GM12878 (cell line): Measurements from ENCODE around the gene DRAP1. TPM values are rescaled to one million over a fixed set of nuclear protein-coding genes. Genes with fewer than 3 reads are reported as not detected.
A peak's percentile ranks its signal among the peaks of the same experiment; 100 is the strongest.

ENCODE experiments used
- ATAC-seq: fragments of 200-7000 bp; cut with Tn5 transposase; 3 replicates; pipeline ENCODE4 v1.9.1; 2020; ENCODE audit warnings: mild to moderate bottlenecking, moderate library complexity
- BruUV-seq: library from RNA; stranded (reverse); fragments of 400-500 nt; replicated peaks from 2 replicates; lab custom pipeline; 2021; lab: Mats Ljungman, UMichigan
- CTCF ChIA-PET: fragments of 300-600 bp; sonication (Branson Sonifier 250); formaldehyde crosslinking; extraction: SDS; loops from one replicate; lab custom pipeline; 2021; ENCODE audit warnings: inconsistent platforms; lab: Yijun Ruan, JAX
- POLR2A ChIA-PET: fragments of 350-600 bp; formaldehyde crosslinking; extraction: SDS; loops from one replicate; lab custom pipeline; 2021; ENCODE audit warnings: inconsistent platforms; lab: Charles Lee
- RAD21 ChIA-PET: fragments of 300-600 bp; sonication (Branson Sonifier 250); formaldehyde crosslinking; loops from one replicate; lab custom pipeline; 2023; ENCODE audit warnings: antibody characterized with exemption; ENCODE audit not compliant: unreplicated experiment; lab: Charles Lee
- SMC1A ChIA-PET: fragments of 300-600 bp; sonication (Branson Sonifier 250); formaldehyde crosslinking; loops from one replicate; lab custom pipeline; 2023; ENCODE audit not compliant: unreplicated experiment, uncharacterized antibody; lab: Charles Lee
- DNase-seq: peaks from one replicate; pipeline ENCODE4 v3.0.0-alpha.2; 2011; ENCODE audit warnings: low read depth, low spot score
- FAIRE-seq: peaks from 3 replicates; lab custom pipeline; 2011; peaks lifted over from hg19 to GRCh38; lab: Jason Lieb, UNC
- H2AFZ ChIP-seq: 2 replicates; pipeline ENCODE4 v1.6.0; 2011; ENCODE audit warnings: low read depth, low read length, control low read depth; ENCODE audit not compliant: control insufficient read depth
- H3K27ac ChIP-seq: 2 replicates; pipeline ENCODE4 v1.5.1; 2011; ENCODE audit warnings: control low read depth; ENCODE audit not compliant: control insufficient read depth, insufficient read depth
- H3K27me3 ChIP-seq, 2 experiments: replicated peaks in 1 of 2; 2 replicates each; pipeline versions ENCODE4 v1.6.0 to v1.6.1; 2011; ENCODE audit warnings: low read length in 1 of 2; ENCODE audit not compliant: control insufficient read depth in 2 of 2, insufficient read depth in 2 of 2
- H3K36me3 ChIP-seq, 2 experiments: 2 replicates each; pipeline ENCODE4 v1.5.1; 2011; ENCODE audit warnings: low read length in 1 of 2; ENCODE audit not compliant: control insufficient read depth in 2 of 2, insufficient read depth in 2 of 2
- H3K4me1 ChIP-seq: 2 replicates; pipeline ENCODE4 v1.6.1; 2011; ENCODE audit warnings: mild to moderate bottlenecking, low read length, moderate library complexity, mixed read lengths; ENCODE audit not compliant: control insufficient read depth, insufficient read depth
- H3K4me2 ChIP-seq: 2 replicates; pipeline ENCODE4 v1.6.0; 2011; ENCODE audit warnings: control low read depth; ENCODE audit not compliant: control insufficient read depth, insufficient read depth
- H3K4me3 ChIP-seq: fragments of 200-600 bp; sonication (generic); 2 replicates; pipeline ENCODE4 v1.5.1; 2016
- H3K79me2 ChIP-seq: 2 replicates; pipeline ENCODE4 v1.6.0; 2011; ENCODE audit warnings: low read length; ENCODE audit not compliant: control insufficient read depth, insufficient read depth
- H3K9ac ChIP-seq: 2 replicates; pipeline ENCODE4 v1.8.0; 2011; ENCODE audit warnings: low read length, control low read depth, mixed read lengths; ENCODE audit not compliant: control insufficient read depth, insufficient read depth
- H3K9me3 ChIP-seq: replicated peaks from 3 replicates; pipeline ENCODE4 v1.5.1; 2011; ENCODE audit warnings: mild to moderate bottlenecking, low read length; ENCODE audit not compliant: control insufficient read depth, insufficient read depth
- H4K20me1 ChIP-seq: 2 replicates; pipeline ENCODE4 v1.6.0; 2011; ENCODE audit not compliant: control insufficient read depth, insufficient read depth
- ATF3 ChIP-seq: IDR thresholded peaks from 2 replicates; pipeline ENCODE4 v1.6.1; 2011; ENCODE audit warnings: low read depth, mild to moderate bottlenecking, low read length, moderate library complexity, borderline replicate concordance; ENCODE audit errors: extremely low read depth
- BMI1 ChIP-seq: fragments of 450-650 bp; IDR thresholded peaks from 2 replicates; pipeline ENCODE4 v1.6.1; 2016; ENCODE audit warnings: mild to moderate bottlenecking, moderate library complexity, borderline replicate concordance
- CHD1 ChIP-seq: IDR thresholded peaks from 2 replicates; pipeline ENCODE4 v1.6.1; 2012; ENCODE audit warnings: low read depth, low read length, improper control_type of control experiment
- CREM ChIP-seq: IDR thresholded peaks from 2 replicates; pipeline ENCODE4 v1.6.1; 2014; ENCODE audit warnings: antibody characterized with exemption, low read depth
- IKZF2 ChIP-seq, 2 experiments: fragments of 450-650 bp; IDR thresholded peaks; 2 replicates each; pipeline ENCODE4 v1.6.1; 2017; ENCODE audit warnings: mild to moderate bottlenecking in 2 of 2, moderate library complexity in 2 of 2
- MEF2B ChIP-seq: fragments of 450-650 bp; IDR thresholded peaks from 2 replicates; pipeline ENCODE4 v1.6.1; 2018; ENCODE audit warnings: mild to moderate bottlenecking, moderate library complexity; ENCODE audit not compliant: partially characterized antibody, poor library complexity, severe bottlenecking
- POU2F2 ChIP-seq: IDR thresholded peaks from 3 replicates; pipeline ENCODE4 v1.6.1; 2011; ENCODE audit warnings: low read depth, mild to moderate bottlenecking, low read length, borderline replicate concordance
- SREBF2 ChIP-seq: IDR thresholded peaks from 2 replicates; pipeline ENCODE4 v1.6.1; 2012; ENCODE audit warnings: mild to moderate bottlenecking, low read length
- SUPT20H ChIP-seq: IDR thresholded peaks from 2 replicates; pipeline ENCODE4 v1.6.1; 2011; ENCODE audit warnings: low read depth, mild to moderate bottlenecking, low read length, moderate library complexity, borderline replicate concordance; ENCODE audit not compliant: control insufficient read depth
- ZNF24 ChIP-seq: fragments of 450-650 bp; IDR thresholded peaks from 2 replicates; pipeline ENCODE4 v1.6.1; 2017; ENCODE audit warnings: antibody characterized with exemption, mild to moderate bottlenecking
- WGBS: methylation state at CpG from one replicate; pipeline ENCODE4 v1.1.6; 2016; ENCODE audit warnings: low lambda C conversion rate; ENCODE audit not compliant: insufficient replicate concordance, insufficient coverage; ENCODE audit errors: missing lambda C conversion rate; 5-methylcytosine and 5-hydroxymethylcytosine counted together
- in situ Hi-C: fragments of 300-500 bp; cut with MboI; formaldehyde crosslinking; loops from 9 replicates; pipeline ENCODE4 v1.14.3; 2018; ENCODE audit warnings: mixed read lengths
- intact Hi-C: fragments of 100-400 bp; cut with micrococcal nuclease; formaldehyde crosslinking; loops from one replicate; pipeline ENCODE4 v1.14.2; 2022; ENCODE audit not compliant: unreplicated experiment
- polyA plus RNA-seq, 11 experiments: library from polyadenylated mRNA; depleted of rRNA in 4 of 11; unstranded in 6 of 11; stranded (reverse) in 5 of 11; fragments of >200 nt; fragmentation: Nextera tagmentation in 4 of 11; fragmentation: Illumina TruSeq in 1 of 11; extraction: Ambion mirVana in 4 of 11; extraction: Trizol in 1 of 11; gene quantifications; 1 replicate in 1 of 11; 2 replicates in 10 of 11; pipeline versions ENCODE4 v1.2.1 to v1.2.3, GENCODE V29; 2011 to 2016; ENCODE audit warnings: inconsistent platforms in 2 of 11, missing spikeins in 2 of 11, low read depth in 1 of 11
- total RNA-seq, 4 experiments: library from RNA; depleted of rRNA in 3 of 4; stranded (reverse); fragments of >200 nt in 3 of 4; fragmentation: Illumina TruSeq in 1 of 4; extraction: Trizol in 1 of 4; gene quantifications; 2 replicates each; pipeline versions ENCODE4 v1.2.1 to v1.2.3, GENCODE V29; 2013 to 2021

DRAP1 gene
- total and polyA plus RNA-seq, 10 of the 15 experiments (the other 5 are each of a cell fraction or from before 2014, with no cell fraction given) = 9.4 to 163 (median 114) TPM

GRCh38 chr11:65961267-65962140 lies 42.3 kb downstream of the DRAP1 start, which contains the start of gene SART1 (continued):
- TF ChIP-seq POU2F2 (no peak), ATF3 (no peak), SREBF2 (no peak; the same call in 1 of the 2 replicates), ZNF24 (no peak), SUPT20H (no peak), BMI1 (no peak), IKZF2 (IDR thresholded peaks at IDR 0.05) (no peak; a peak in 1 of 4 replicates)

- SMC1A ChIA-PET = interaction anchor here (1.1 kb wide), 1 partner anchor 72 kb away, joined by 3 read pairs; the partner anchor contains the start of gene CCDC85B
- Histone ChIP-seq H3K9me3 (no peaks in the 10 kb centered on the region), H3K36me3 (peaks cover 22 to 23% of the 10 kb centered on the region in 2 experiments; a peak in 3 of 4 replicates), H3K79me2 (peaks cover 32% of the 10 kb centered on the region), H3K9ac (peak overlapping the region; percentile 98), H3K27ac (peak overlapping the region; percentile 56), H4K20me1 (no peaks in the 10 kb centered on the region; the same call in 1 of the 2 replicates), H3K4me2 (peak overlapping the region; percentile 88), H3K27me3 (no peaks in the 10 kb centered on the region), H3K4me1 (peaks cover 9% of the 10 kb centered on the region), H2AFZ (no peak overlapping the region), H3K4me3 (peak overlapping the region; percentile 95)
- in situ Hi-C loops = no loop called here
- RAD21 ChIA-PET = interaction anchor here (1.1 to 1.2 kb wide), 3 partner anchors 71 to 103 kb away, joined by 5 to 7 read pairs (median 6); partner anchors contain the start of genes CCDC85B, FIBP and MUS81
- no peak for FAIRE-seq
- DNase-seq = no peak
- CTCF ChIA-PET = interaction anchor here (1.2 to 4.4 kb wide), 3 partner anchors 28 to 77 kb away, joined by 3 to 30 read pairs (median 23); partner anchors contain the start of genes CCDC85B and FIBP
- no peak; the same call in 2 of the 3 replicates for ATAC-seq
- POLR2A ChIA-PET = interaction anchor here (0.7 to 1.5 kb wide), 2 partner anchors 63 to 74 kb away, joined by 3 to 7 read pairs; partner anchors contain the start of gene FIBP
- intact Hi-C loops = no loop called here
- BruUV-seq = TSS peak; percentile 73
- no peak for TF ChIP-seq MEF2B
- TF ChIP-seq CREM = peak; percentile 5; the same call in 1 of the 2 replicates
- TF ChIP-seq CHD1 = no peak
- WGBS = under 1% methylated on average over 11 of the region's 13 CpGs
These were observed 42.9 kb downstream of the DRAP1 start for GRCh38 chr11:65962141-65962564.
